Subcutaneous abdominal adipose tissue (tissue), 5 donors: ENCODE data around the gene TAGAP.

Experiments
- H3K27ac ChIP-seq: one replicate; pipeline ENCODE4 v1.7.0; 2013; ENCODE audit warnings: low read depth, mild to moderate bottlenecking, inconsistent platforms, low read length, moderate library complexity
- H3K27me3 ChIP-seq, 5 donors: one replicate each; pipeline ENCODE4 v1.7.0; 2013; ENCODE audit warnings: low read length in 5 of 5, inconsistent platforms in 1 of 5; ENCODE audit not compliant: control insufficient read depth in 5 of 5, insufficient read depth in 4 of 5
- H3K36me3 ChIP-seq, 5 donors: one replicate each; pipeline ENCODE4 v1.7.0; 2013; ENCODE audit warnings: low read length in 5 of 5; ENCODE audit not compliant: control insufficient read depth in 5 of 5, insufficient read depth in 5 of 5
- H3K4me1 ChIP-seq, 5 donors: one replicate each; pipeline ENCODE4 v1.7.0; 2013; ENCODE audit warnings: low read length in 5 of 5, mild to moderate bottlenecking in 3 of 5, moderate library complexity in 1 of 5; ENCODE audit not compliant: control insufficient read depth in 5 of 5, insufficient read depth in 5 of 5
- H3K4me3 ChIP-seq, 5 donors: one replicate each; pipeline ENCODE4 v1.7.0; 2013; ENCODE audit warnings: low read length in 5 of 5, low read depth in 1 of 5
- H3K9ac ChIP-seq, 5 donors: one replicate each; pipeline ENCODE4 v1.7.0; 2013; ENCODE audit warnings: low read length in 5 of 5, mild to moderate bottlenecking in 4 of 5, moderate library complexity in 3 of 5
- H3K9me3 ChIP-seq, 5 donors: one replicate each; pipeline ENCODE4 v1.7.0; 2013; ENCODE audit warnings: low read length in 5 of 5; ENCODE audit not compliant: control insufficient read depth in 5 of 5
- donor health status: healthy.
- donor health status: healthy.
- donor health status: healthy.
- donor health status: healthy.
- donor health status: healthy.

The TAGAP gene

DNA sequence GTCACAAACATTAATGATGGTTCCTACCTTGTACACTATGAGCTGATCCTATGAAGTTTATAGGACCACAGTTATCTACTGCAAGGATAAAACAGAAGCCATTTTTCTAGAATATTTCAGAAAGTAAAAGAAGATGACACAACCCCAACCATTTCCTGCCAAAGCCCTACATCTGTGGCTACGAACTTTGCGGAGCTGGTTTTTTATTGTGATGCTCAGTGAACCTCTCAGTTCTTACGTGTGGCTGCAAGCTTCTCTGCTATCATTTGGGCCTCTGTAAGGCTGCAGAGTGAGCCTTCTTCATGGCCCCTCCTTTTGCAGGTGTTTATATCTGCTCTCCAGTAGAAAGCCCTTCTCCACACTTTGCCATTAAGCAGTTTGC is 17.8 kb upstream of the TAGAP start:
- H3K9me3 ChIP-seq = peaks cover 0 to 4% (median 0%) of the 10 kb centered on the region in 5 donors
- peaks cover 0 to 8% (median 3%) of the 10 kb centered on the region in 5 donors for H3K27me3 ChIP-seq
- no peak overlapping the region for H3K4me3 ChIP-seq
- H3K36me3 ChIP-seq = no peaks in the 10 kb centered on the region
- H3K4me1 ChIP-seq = peaks cover 0 to 21% (median 0%) of the 10 kb centered on the region in 5 donors
- no peak overlapping the region for H3K9ac ChIP-seq
- H3K27ac ChIP-seq = no peak overlapping the region

DNA sequence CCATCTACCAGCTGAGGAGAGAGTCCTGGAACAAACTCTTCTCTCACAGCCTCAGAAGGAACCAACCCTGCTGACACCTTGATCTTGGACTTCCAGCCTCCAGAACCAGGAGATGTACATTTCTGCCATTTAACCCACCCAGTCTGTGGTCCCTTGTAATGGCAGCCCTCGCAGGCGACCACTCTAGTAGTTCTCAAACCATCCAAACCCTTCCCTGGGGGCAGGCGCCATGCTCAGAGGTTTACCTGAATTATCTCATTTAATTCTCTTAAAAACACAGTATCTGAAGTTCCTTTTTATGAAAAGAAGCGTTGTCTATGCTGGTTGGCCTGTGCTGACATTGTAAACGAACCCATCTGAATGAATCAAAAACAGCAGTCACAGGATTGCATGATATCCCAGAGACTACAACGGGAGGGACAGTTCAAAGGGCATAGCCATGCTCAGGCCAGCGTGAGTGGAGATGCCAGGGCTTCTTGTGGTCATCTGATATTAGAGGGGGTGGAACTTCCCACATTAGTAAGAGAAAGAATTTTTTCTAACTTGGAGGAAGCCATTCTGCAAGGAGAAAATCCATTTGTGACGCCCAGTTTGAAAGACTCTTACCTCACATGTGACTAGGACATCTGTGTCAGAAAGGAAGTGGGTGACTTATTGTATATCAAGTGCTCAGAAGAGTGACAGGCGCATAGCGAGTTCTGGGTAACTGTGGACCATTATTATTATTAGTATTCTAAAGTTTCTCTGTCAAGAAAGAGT is 17.2 kb upstream of the TAGAP start:
- no peak overlapping the region for H3K9ac ChIP-seq
- no peak overlapping the region for H3K27ac ChIP-seq
- H3K9me3 ChIP-seq = peaks cover 0 to 4% (median 0%) of the 10 kb centered on the region in 5 donors
- peaks cover 0 to 22% (median 0%) of the 10 kb centered on the region in 5 donors for H3K4me1 ChIP-seq
- H3K27me3 ChIP-seq = peaks cover 0 to 12% (median 3%) of the 10 kb centered on the region in 5 donors
- H3K4me3 ChIP-seq = no peak overlapping the region
- no peaks in the 10 kb centered on the region for H3K36me3 ChIP-seq

DNA sequence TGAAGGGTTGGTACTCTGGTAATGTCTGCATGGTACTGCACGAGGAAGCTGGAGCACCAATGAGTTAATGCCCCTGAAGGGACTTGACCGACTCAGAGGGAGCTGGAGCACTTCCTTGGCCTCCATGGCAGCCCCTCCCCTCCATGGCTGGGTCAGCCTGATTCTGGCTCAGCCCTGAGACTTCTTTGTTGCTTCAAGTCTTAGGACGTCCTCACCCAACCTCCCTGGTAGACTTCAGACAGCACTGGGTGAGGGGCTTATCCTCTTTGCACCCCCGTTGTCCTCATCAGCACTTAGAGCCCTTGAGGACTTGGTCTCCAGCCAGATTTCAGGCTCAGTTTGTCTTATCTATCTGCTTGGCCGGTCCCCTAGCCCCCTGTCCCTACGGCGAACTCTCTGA is 16.4 kb upstream of the TAGAP start:
- no peak overlapping the region for H3K27ac ChIP-seq
- H3K4me1 ChIP-seq = peaks cover 0 to 29% (median 3%) of the 10 kb centered on the region in 5 donors

DNA sequence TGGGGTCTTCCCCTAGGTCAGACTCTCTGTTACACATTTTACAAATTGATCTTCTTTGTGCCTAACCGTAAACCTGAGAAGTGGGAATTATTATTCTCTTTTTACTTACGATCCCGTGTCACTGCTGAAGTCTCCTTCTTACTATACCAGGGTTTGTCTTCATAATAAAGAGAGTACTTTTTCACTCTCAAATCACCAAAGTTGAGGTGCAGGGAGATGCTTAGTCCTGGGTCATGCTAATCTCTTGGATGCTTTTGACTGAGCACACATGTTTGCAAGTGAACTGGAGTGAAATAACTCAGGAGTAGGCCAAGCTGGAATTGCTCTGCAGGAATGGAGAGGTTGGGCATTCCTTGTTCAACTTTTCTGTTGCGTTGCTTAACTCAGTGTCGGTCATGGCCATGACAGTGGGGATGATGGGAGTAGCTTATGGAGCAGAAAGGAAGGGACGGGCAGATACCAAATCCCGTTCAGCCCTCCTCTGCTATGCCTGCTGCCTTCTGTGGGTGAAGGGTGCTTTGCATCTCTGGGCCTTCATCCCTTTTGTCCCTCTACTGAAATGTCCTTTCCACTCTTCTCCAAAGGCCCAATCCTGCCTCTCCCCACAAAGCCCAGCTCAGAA is 15.2 kb upstream of the TAGAP start:
- H3K27ac ChIP-seq = no peak overlapping the region
- no peak overlapping the region for H3K4me3 ChIP-seq
- H3K4me1 ChIP-seq = peaks cover 0 to 38% (median 4%) of the 10 kb centered on the region in 5 donors
- H3K9ac ChIP-seq = no peak overlapping the region
- peaks cover 0 to 4% (median 0%) of the 10 kb centered on the region in 5 donors for H3K9me3 ChIP-seq
- H3K36me3 ChIP-seq = no peaks in the 10 kb centered on the region
- H3K27me3 ChIP-seq = peaks cover 0 to 16% (median 7%) of the 10 kb centered on the region in 5 donors

More for the DNA sequence above, 16.4 kb upstream of the TAGAP start:
- peaks cover 0 to 12% (median 3%) of the 10 kb centered on the region in 5 donors for H3K27me3 ChIP-seq
- H3K9me3 ChIP-seq = peaks cover 0 to 4% (median 0%) of the 10 kb centered on the region in 5 donors
- no peaks in the 10 kb centered on the region for H3K36me3 ChIP-seq
- no peak overlapping the region for H3K4me3 ChIP-seq
- H3K9ac ChIP-seq = no peak overlapping the region

DNA sequence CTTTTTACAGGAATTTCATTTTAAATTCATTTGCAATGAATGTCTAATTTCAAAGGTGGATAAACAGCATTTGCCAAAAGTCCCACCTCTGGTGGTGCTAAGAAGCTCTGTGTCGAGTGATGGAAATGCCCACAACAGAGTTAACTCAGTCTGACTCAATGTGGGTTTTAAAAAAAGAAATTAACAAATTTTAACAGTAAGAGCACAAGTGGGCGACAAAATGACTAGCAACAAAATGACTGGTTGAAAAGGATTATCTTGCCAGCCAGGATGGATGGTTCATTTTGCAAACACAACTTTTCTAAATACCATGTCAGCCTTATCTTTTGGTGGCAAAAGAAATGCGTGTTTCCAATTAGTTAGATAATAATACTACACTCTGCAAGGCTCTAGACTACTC is 14.3 kb upstream of the TAGAP start:
- Histone ChIP-seq H3K9me3 (peaks cover 0 to 4% (median 0%) of the 10 kb centered on the region in 5 donors), H3K4me3 (no peak overlapping the region), H3K27ac (no peak overlapping the region), H3K9ac (no peak overlapping the region), H3K27me3 (peaks cover 0 to 16% (median 6%) of the 10 kb centered on the region in 5 donors), H3K4me1 (peaks cover 0 to 38% (median 4%) of the 10 kb centered on the region in 5 donors), H3K36me3 (no peaks in the 10 kb centered on the region)

DNA sequence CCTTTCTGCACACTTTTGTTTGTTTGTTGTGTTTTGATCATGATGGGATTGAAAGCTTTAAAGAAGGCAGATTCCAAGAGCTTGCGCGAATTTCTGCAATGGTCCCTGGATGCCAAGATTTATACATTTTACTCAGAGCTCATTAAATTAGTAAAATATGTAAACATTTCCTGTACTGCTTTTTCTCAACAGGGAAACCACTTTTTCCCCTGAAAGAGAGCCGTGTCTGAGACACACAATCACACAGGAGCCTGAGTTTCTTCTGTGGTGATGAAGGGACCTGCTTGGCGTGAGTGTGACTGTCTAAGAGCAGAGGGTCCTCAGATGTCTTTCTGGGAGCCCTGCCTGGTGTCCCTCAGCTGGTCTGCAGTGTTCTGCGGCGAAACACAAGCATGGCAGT is 12.1 kb upstream of the TAGAP start:
- peaks cover 0 to 4% (median 0%) of the 10 kb centered on the region in 5 donors for H3K9me3 ChIP-seq
- no peak overlapping the region for H3K9ac ChIP-seq
- no peaks in the 10 kb centered on the region for H3K36me3 ChIP-seq
- peaks cover 0 to 15% (median 12%) of the 10 kb centered on the region in 5 donors for H3K27me3 ChIP-seq
- H3K4me1 ChIP-seq = peaks cover 0 to 26% (median 0%) of the 10 kb centered on the region in 5 donors
- no peak overlapping the region for H3K27ac ChIP-seq
- no peak overlapping the region for H3K4me3 ChIP-seq

DNA sequence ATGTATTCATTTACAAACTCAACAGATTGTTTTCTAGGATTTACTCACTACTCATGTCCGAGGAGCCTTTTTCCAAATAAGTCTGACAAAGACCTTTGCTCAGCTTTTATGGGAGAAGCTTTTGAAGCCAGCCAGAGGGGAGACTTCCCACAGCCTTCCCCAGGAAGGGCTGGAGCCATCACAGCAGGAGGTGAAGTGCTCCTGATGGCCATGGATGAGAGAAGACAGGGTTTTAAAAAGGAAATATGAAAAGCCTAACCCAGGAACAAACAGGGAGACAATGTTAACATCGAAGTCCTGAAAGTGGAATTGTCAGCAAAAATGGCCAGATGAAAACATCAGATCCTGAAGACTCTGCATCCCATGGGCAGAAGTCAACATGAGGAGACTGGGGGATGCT is 11.6 kb upstream of the TAGAP start:
- H3K4me3 ChIP-seq = no peak overlapping the region
- peaks cover 0 to 15% (median 12%) of the 10 kb centered on the region in 5 donors for H3K27me3 ChIP-seq
- peaks cover 0 to 2% (median 0%) of the 10 kb centered on the region in 5 donors for H3K9me3 ChIP-seq
- H3K4me1 ChIP-seq = peaks cover 0 to 21% (median 0%) of the 10 kb centered on the region in 5 donors
- no peak overlapping the region for H3K9ac ChIP-seq
- no peaks in the 10 kb centered on the region for H3K36me3 ChIP-seq
- no peak overlapping the region for H3K27ac ChIP-seq

DNA sequence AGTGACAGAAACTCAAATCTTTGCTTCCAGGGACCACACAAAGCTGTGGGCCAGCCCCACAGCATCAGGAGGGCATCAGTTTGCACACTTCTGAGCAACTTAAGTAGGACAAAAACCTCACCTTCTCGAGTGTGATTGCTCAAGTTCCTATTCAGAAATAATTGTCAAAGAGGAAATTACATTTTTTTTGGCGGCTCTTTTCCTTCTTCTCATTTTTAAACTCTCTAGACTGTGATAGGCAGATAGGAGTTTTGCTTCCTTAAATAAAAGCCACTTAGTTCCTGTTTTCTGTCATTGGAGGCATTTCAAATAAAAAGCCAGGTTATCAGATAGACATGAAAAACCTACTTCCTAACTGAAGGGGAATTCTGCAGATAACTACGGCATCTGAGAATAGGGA is 11.2 kb upstream of the TAGAP start:
- Histone ChIP-seq H3K9ac (no peak overlapping the region), H3K27ac (no peak overlapping the region)

DNA sequence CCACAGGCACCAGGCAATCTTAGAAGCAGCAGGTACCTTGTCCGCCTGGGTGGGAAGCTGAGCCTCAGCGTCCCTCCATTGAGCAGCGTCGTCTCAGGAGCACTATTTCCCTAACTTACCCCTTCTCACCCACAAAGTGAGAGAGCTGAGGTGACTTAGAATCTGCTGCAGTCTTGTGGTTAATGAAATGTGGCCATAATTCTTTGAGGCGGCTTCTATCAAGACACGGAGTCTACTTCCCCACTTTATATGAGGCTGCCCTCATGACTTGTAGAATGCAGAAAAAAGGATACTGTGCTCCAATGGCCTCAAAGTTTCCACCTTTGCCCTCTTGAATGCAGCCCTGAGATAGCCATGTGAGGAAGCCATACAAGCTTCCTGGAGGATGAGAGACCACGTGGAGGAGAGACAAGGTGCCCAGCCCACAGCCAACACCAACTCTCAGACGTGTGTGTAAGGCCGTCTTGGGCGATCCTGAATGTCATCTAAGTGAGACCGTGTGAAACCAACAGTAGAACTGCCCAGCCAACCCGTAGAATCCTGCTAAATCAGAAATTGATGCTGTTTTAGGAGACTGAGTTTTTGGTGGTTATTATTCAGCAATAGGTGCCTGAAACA is 9.1 kb upstream of the TAGAP start:
- H3K27ac ChIP-seq = no peak overlapping the region
- H3K4me3 ChIP-seq = no peak overlapping the region
- no peak overlapping the region for H3K9ac ChIP-seq
- peaks cover 0 to 16% (median 0%) of the 10 kb centered on the region in 5 donors for H3K4me1 ChIP-seq
- H3K9me3 ChIP-seq = no peaks in the 10 kb centered on the region
- no peaks in the 10 kb centered on the region for H3K36me3 ChIP-seq
- peaks cover 0 to 14% (median 12%) of the 10 kb centered on the region in 5 donors for H3K27me3 ChIP-seq

More for the DNA sequence above, 11.2 kb upstream of the TAGAP start:
- Histone ChIP-seq H3K4me1 (peaks cover 0 to 17% (median 0%) of the 10 kb centered on the region in 5 donors), H3K27me3 (peaks cover 0 to 13% (median 12%) of the 10 kb centered on the region in 5 donors), H3K4me3 (no peak overlapping the region), H3K36me3 (no peaks in the 10 kb centered on the region), H3K9me3 (peaks cover 0 to under 1% (median 0%) of the 10 kb centered on the region in 5 donors)

DNA sequence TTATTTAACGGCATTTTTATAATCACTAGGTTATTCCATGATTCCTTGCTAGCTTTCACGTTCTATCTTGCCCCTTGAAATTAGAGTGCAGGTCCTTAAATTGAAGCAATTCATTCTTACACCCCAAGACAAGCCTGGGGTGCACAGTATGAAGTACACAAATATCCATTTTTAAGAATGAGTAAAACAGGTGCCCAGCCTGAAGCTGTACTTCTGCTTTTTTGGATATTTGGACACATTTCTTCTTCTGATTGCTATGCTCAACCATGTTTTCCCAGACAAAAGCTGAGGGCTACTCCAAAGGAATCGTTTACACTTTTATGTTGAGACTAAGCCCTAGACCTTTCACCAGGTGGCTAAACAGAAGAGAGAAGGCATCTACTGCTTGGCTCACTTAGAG is 7.9 kb upstream of the TAGAP start:
- Histone ChIP-seq H3K27ac (no peak overlapping the region), H3K36me3 (no peaks in the 10 kb centered on the region), H3K4me3 (no peak overlapping the region), H3K4me1 (peaks cover 0 to 16% (median 0%) of the 10 kb centered on the region in 5 donors), H3K9me3 (no peaks in the 10 kb centered on the region), H3K9ac (no peak overlapping the region), H3K27me3 (peaks cover 0 to 16% (median 12%) of the 10 kb centered on the region in 5 donors)
